Stimulated activated CD4-positive, alpha-beta T cell treated with anti-CD3 and anti-CD28 coated beads, Interleukin-1b, Interleukin-23, amount 100 ng/mL, for 1 hour (primary cell): ENCODE data around the gene PCCA.
"Not testable (repeated sequence)": the region's sequence is repeated elsewhere in the genome, so short reads cannot be mapped to it uniquely, and the experiment has no call there.

Experiments used
- DNase-seq, 2 donors: peaks; one replicate each; pipeline ENCODE4 v3.0.0-alpha.2; 2020; ENCODE audit warnings: low read depth in 2 of 2

Gene PCCA

DNA sequence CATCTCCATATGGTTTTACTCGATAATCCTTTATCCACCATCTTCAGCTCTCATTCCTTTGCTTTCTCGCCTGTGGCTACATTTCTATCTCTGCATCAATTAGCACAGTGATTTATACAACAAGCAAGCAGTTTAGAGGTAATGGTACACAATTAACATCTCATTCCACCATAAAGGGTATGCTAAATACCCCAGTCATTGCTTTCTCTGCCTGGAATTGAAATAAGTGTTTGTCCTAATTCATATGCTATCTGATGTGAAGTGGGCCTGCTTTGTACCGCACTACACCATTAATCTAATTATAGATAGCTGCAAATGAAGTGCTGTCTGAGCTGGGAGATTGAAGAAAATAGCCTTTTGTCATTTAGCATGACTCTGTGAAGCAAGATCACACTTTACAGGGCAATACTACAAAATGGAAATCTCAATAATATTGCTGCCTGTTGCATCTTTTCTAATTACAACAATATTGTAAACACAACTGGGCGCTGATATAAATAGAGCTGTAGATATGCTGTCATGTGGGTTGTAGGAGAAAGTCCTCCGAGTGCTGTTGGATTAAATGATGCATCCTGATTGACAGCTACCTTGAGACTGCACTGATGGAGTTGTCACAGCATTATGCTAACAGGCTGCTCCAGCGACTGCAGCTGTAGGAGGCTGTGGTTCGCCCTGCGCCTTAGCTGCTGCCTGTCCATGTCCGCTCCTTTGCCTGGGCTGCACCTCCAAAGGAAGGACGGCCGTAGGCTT lies 421.5 kb downstream of the PCCA start:
- no peak for DNase-seq

DNA sequence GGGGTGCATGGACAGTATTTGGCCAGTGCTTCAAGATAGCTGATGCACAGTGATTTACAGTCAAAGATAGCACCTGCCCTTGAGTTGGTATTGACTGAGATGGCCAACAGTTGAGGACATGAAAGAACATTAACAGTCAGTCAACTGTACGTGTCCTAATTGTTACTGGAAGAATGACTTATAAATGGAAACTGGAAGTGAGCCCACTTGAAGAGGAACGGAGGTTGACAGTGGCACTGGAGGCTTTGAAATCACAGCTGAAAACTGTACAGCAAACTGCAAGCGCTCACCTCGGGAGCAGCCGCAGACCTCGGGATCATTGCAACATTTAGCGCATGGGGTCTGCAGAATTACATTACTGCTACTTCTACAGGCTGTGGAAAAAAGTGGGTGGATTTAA lies 422.6 kb downstream of the PCCA start:
- DNase-seq: no peak

DNA sequence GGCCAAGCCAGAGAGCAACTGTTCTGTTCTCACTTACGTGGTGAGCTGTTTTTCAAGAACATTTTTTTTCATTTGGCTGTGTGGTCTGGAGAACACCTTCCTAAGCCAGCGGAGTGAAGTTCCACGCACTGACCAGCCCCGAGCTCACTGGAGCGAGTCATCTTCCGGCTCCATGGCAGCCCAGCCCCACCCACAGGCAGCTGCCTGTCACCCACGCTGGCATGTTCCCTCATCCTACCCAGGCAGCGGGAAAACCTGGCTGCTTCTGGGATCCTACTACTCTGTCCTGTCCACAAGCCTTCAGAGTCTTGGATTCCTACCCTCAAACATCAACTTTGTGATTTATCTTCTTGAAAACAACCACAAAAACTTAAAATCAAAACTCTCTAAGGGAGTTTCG lies 423.5 kb downstream of the PCCA start:
- DNase-seq: no peak

DNA sequence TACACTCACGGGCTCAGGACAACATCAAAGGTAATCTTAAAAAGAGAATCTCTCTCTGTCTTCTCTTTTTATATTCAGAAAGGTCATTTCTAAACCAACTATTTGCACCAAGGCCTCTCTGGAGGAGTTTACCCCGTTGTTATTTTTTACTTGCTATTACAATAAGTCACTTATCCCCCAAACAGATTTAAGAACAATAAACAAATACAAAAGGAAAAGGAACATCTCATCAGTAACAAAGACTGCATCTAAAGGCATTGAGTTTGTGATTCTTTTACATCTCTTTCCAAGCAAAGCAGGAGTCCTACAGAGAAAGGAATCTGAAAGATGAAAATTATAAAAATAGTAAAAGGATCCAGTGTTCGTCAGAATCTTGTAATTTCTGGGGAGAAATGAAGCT lies 424.3 kb downstream of the PCCA start:
- no peak for DNase-seq

DNA sequence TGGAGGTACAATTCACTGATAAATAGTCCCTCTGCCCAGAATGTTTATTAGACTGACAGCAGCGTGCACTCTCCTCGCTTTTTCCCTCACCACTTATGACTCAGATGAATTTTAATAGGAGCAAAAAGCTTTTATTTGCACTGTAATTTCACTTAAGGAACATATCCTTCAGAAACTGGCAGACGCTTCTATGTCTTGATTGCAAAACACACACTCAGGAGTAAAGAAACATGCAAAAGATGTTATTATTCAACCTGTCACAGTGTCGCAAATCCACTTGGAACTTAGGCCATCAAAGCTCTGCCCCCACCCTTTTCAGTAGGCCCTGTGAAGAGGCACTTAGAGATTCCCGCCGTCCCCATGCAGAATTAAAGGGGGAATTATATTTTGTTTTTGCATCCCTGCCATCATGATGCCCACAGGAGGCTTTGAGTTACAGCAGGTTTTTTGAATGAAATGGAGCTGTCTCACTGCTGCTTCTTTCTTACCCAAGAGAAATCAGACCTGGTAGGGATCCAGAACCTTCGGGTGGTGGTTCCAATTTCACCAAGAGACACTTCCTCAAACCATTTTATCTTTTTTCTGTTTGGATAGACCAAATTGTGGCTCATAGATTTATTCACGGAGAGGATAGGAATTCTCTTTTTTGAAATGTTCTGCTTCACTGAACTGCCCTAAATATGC lies 425.2 kb downstream of the PCCA start:
- DNase-seq: no peak

DNA sequence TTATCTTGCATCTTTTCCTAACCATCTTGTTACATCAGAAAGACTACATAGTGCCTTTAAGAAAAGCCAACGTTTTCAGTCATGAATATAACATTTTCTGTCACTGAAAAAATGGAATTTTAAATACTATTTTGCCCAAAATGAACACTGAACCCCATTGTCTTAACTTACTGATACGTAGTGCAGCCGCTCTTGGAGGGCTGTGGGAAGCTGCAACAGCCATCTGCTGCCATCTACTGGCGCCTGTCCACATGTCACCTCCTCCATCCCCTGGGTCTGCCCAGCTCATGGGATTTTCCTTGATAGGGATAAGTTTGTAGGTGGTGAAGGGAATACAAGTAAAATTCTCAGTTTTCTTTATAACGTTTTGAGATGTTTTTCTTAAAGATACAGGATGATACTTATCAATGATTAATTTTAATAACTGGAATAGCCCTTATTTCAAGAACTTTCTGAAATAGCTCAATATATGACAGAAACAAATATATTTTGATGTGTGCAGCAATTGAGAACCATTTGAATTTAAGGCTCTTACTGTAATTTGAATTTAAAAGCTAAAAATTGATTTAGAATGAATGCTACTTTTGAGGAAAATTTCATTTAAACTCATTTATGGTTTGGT lies 426.0 kb downstream of the PCCA start:
- peak; percentile 26 to 69 for DNase-seq

DNA sequence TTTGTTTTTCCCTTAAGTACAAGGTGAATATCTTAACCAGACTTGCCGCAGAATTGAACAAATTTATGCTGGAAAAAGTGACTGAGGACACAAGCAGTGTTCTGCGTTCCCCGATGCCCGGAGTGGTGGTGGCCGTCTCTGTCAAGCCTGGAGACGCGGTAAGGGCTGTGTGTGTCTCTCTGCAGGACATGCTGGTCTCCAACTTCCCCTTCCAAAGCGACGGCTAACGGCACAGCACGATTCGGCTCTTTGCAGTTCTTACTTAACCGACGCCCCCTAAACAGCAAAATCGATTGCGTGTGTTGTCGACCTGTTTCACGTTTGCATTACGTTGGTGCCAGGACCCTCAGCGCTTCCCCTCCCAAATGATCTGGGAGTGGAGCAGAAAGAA lies 426.5 kb downstream of the PCCA start:
- DNase-seq: no peak

DNA sequence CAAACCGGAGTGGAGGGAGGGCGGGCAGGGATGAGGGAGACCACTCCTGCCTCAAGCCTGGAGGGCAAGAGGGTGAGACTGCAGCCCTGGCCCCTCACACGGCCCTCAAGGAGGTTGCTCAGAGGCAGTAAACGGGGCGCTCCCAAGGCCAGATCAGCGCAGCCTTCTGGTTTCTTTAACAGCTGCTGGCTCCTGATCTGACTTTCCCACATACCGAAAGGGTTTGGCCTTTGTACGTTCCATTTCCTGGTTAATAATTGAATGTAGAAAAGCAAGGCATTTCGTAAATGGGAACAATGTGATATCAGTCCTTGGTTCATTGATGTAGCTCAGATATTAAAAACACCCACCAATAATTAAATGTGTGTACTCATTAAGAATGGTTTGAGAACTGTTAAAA lies 428.2 kb downstream of the PCCA start:
- no peak for DNase-seq

DNA sequence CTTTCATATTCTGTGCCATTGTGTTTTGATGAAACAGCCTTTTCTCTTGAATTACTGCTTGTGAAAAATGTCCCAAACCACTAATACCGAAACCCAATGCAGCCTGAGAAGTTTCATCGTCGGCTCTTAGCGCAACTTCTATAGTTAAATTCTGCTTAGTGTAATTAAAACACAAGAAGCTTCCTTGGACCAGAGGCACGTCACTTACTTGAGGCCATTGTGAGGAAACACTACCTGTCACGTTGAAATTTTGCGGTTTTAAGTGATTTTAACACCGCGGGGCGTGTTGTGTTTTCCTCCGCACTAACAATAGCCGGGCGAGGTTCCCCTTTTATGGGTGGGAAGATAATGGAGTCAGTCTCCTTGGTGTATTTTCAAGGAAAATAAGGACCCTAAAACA lies 428.8 kb downstream of the PCCA start:
- no peak for DNase-seq

DNA sequence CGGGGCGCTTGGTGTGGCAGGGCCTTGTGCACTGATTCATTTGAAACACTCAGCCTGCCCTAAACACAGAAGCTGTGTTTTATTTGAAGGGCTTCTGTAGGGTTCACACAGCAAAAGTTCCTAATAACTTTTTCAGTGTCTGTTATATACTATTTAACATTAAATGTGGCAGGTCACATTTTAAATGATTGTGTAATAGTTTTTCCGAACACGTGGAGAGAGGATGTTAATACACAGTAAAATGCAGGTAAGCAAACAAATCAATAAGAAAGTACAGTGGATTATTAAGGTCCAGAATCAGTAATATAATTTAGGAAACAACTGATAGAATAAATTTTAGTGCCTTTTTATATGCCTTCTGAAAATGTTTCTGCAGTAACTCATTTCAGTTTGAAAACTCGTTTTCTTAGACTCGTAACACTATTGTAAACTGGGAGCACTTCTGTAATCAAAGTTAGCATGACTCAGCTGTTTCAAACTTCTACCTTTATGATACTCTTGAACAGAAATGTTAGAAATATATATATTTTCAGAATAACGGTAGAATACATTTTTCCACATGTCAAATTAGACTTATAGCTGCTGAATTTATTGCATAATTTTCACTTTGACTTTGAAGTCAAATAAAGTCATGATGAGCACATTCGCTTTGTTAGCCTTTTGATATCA lies 429.6 kb downstream of the PCCA start:
- no peak for DNase-seq

DNA sequence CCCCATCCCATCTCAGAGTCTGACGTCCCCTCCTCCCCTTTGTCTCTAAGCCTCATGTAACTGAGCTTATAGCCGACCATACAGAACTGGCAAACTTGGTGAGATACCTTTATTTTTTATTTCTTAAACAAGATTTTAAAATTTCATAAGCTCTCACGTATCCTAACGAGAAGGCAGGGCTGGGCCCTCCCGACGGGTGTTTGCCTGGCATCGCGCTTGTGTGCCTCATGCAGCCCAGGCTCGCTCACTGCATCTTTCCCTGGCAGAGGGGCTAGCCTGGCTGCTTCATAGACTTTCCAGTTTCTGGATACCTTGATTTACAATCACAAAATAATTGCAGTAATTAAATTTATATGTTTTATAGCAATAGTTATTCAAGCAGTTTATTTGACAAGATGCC lies 430.7 kb downstream of the PCCA start:
- DNase-seq: no peak

DNA sequence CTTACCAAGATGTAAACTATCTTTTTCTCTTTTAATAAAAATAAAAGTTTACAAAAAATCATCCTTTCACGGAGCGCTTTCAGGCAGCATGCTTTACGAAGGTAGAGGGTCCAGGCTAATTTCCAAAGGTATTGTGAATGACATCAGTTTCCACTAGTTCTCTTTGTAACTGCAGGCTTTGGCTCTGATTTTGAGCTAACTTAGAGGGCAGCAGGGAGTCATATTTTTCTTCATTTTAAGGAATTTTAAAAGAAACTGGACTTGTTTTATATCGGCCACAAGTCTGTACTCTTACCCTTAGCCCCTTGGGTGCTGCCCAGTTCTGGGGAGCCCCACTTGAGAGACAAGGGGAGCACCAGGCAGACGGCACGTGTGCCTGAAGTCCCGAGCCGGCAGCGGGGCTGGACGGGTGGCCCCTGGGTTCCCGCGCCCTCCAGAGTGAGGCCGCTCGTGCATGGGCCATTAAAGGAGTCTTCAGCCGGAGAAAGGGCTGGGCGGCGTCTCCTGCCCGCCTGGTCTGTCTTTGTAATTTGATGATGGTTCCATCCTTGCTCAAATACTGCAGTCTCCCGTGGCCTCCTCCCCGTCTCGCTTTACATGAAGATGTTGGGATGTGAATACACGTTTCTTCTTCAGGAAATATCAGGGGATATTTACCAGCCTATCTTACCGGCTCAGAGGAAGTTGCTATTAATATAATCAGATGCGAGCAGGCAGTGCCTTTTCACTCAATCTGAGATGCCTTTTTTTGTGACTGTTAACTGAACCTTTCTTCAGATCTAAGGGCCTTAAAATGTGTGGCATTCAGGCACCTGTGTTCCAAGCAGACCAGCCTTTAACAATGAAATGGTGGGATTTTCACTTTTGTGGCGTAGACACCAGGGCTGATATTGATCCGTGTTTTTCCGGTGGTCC lies 432.3 kb downstream of the PCCA start:
- no peak for DNase-seq

DNA sequence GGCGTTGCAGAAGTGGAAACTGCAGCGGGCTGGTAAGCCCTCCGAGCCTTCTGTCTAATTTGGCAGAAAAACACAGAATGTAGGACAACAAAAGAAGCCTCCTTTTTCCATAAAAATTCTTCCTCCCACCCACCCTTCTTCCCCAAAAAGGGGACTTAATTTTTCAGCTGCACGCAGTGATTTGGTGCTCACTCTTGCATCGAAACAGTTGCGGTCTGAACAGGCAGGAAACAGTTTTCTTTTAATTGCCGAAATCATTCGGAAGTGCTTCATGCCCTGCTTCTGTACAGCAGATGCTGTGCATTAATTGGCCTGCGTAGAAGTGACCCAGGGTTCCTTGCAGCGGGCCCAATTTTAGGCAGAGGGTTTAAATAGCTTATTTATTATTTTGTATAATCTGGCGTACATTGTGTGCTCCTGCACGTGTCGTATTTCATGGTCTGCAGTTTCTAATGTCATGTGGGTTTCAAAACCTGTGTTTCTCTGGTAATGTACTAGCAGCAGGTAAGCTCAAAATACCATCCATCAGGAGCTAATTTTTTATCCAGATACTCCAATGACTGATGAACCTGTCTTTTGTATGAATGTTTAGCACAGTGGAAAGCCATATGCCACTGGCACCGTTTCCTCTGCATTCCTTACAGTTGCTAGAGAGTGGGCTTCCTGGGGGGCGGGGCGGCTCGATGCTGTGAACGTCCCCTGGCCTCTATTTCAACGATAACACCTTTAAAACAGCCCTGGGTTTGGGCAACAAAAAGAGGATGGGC lies 433.1 kb downstream of the PCCA start:
- DNase-seq: no peak

DNA sequence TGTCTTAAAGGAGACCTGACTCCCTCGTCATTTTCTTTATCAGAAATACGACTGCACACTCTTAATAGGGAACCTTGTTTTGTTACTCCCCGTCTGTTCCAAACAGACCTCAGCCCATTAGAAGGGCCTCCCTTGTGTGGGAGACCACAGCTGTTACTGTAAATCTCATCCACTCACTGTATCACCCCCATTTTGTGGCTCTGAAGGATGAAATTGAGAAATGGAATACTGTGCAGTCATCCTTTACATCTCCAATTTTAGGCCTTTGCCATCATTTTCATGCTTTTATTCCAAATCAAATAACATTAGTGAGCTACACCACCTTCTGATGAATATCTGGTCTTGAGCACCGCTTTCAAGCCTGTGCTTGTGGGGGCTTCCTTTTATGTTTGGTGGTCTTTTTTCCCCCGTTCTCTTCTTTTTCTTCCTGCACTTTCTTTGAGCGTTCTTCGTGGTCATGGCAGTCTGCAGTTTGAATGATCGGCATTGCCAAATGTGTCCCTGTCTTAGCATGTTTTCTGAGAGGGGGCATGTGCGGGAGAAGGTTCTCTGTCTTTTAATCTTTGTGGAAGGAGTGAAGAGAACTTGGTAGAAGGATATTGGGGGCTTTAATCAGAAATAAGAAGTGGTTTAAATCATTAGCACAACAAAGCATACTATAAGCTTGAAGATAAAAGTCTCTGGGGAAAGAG lies 433.9 kb downstream of the PCCA start:
- no peak for DNase-seq

DNA sequence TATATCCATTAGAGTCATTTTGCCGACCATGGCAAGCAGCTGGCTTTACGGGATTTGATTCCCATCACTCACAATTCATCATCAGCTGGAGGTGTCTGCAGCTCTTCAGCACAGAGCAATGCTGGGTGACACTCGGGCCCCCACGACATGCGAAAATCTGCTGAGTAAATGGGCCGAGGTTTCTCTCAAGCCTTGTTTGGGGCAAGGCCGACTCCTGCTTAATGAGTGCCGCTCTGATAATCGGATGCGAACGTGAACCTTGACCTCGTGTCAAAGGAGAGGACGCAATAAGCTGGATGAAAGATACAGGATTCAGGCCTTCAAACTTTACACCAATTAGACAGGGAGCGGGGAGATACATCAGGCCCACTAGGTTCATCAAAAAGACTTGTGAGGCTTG lies 434.5 kb downstream of the PCCA start:
- DNase-seq: no peak

DNA sequence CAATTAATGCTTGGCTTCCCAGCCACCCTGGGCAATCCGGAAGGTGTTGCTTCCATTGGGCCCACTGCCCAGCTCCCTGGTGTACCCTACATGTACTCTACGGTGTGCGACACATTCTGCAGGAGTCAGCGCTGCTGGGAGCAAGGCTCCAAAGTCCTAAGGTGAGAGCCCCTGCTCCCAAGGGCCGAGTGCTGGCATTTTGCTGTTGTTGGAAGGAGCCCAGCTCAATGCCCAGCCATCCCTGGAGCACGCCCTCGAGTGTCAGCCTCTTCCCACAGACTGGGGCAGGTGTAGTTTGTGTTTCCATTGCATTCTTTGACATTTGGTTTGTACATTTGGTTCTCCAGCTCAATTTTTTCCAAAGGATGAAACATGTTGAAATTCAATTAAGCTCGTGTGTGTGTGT lies 435.1 kb downstream of the PCCA start:
- DNase-seq: no peak

DNA sequence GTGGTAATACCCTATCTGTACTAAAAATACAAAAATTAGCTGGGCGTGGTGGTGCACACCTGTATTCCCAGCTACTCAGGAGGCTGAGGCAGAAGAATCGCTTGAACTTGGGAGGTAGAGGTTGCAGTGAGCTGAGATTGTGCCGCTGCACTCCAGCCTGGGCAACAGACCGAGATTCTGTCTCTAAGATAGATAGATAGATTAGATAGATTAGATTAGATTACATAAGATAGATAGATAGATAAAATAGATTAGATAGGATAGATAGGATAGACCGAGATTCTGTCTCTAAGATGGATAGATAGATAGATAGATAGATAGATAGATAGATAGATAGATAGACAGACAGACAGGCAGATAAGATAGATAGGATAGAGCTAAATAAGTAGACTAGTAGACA lies 435.8 kb downstream of the PCCA start:
- DNase-seq: not testable (repeated sequence)

DNA sequence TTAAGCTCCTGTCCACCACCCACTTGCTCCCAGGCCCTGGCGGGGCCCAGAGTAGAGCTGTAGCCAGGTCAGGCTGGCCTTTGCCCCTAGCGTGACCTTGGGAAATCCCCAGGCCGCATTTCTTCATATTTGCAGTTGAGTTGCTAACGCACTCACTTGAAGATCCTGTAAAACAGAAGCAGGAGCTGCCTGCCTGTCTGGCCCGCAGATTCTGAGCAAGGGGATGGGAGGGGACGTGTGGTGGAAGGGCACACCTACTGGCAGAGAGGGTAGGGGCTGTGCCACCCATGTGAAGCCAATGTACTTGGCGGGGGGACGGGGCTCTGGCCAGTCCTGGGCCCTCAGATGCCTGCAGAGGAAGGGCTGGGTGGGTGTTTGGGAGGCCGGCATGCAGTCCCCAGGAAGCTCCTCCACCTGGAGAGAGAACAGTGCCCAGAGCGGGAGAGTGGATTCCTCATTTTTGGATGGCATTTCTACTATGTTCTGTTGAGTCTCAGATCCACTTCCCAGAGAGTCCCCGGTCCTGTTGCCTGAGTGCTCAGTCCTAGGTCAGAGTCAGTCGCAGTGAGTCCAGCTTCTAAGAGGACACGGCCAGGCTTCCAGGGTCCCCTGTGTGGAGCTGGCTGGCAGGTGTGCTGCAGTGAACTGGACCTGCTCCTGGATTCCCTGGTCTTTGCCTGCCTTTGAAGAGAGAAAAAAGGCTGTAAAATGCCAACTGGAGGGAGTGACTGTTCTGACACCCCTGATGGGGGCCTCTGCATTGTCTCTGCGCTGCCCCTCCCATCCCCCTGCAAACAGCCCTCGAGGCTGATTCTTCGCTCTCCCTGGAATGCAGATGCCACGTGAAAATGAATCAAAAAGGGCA lies 436.8 kb downstream of the PCCA start:
- no peak for DNase-seq

DNA sequence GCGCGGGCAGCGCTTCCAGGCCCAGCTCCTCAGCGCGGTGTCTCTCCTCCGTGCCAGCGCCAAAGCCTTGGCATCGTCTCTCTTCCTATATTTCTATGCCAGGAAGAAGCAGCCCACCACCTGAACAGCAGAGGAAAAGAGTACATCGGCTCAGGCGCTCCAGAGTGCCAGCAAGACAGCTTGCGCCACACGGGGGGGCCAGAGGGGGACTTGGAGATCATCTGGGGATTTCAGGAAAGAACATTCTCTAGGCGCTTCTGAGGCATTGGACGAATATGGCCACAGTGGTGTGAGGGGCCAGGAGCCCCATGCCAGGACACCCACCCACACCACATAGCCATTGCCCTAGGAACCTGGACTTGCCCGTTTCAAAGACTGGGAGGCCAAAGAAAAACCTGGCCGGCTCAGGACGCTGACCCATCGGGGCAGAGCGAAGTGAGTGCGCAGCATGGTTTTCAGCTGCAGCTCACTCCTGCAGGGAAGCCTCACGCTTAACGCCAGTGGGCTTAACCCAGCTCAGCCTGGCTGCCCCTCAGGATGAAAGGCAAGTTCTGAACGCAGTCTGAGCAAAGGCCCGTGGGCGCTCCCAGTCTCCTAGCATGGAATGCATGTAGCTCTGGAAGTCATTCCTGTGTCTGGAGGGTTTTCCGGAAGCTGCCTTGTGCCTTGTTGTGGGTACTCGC lies 437.6 kb downstream of the PCCA start:
- DNase-seq: no peak
